GM12872 (cell line): Measurements from ENCODE around the gene KCNT1.

Source experiments
- CTCF ChIP-seq: IDR thresholded peaks from 3 replicates; pipeline ENCODE4 v1.5.1; 2011; ENCODE audit warnings: low read depth, mild to moderate bottlenecking, low read length, moderate library complexity; ENCODE audit not compliant: insufficient read depth

Gene KCNT1

GRCh38 chr9:135669616-135670285, 32.2 kb upstream of the KCNT1 start:
- TF ChIP-seq CTCF = no peak

DNA sequence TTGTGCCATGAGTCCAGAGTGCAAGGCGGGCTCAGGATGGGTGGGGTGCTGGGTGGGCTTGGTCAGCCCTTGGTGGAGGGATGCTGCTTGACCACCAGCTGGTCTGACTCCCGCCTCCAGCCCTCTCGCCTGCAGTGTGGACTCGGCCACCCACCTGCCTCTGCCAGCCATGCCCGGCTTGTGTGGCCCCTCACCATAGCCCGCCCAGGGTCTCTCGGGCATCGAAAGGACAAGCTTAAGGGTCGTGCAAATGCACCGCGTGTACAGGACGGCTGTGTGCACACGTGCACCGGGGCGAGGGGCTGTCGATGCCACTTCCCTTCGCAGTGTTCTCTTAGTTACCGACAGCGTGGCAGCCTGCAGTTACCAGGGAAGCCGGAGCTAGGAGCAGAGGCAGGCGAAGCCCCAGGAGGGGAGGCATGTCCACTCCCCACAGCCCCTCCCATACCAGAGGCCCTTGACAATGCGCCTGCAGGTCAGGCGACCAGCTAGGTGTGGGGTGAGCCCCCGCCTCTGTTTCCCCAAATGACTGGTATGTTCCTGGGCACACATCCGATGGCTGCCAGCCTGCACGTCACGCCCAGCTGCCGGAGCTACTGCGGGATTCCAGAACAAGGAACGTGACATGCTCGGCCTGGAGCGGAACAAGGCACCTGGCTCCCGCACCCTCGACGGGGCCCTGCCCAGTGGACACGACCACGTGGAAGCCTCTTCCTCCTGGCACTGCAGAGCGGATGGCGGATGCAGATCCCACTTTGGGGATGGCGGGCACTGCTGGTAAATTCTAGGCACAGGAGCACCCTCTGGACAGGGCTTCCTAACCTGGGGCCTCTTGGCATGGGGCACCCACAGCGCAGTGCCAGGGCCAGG, 31.0 kb upstream of the KCNT1 start:
- TF ChIP-seq CTCF = no peak

DNA sequence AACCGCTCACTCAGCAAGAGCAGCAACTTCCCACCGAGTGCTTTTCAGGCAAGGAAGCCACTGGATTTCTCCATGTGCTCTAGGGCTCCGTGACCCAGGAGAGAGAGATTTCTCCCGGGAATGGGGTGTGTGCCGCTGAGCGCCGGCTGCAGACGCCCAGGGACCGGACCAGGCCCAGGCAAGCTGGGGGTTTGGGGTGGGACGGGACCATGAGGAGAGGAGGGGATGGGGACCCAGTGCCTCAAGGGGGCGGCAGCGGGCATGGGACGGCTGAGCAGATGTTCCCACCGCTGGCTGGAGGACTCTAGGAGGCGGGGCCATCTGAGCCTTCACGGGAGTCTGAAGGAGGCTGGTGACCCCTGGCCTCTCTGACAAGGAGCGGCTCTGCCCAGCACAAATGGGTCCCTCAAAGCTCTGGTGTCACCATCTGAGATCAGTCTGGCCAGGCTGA, 30.4 kb upstream of the KCNT1 start:
- 0 out of 3 replicates have a peak, but pooled peaks have one; percentile 21 for TF ChIP-seq CTCF

GRCh38 chr9:135673941-135674340, 28.0 kb upstream of the KCNT1 start:
- TF ChIP-seq CTCF = no peak

- TF ChIP-seq CTCF = no peak
Measured at GRCh38 chr9:135674977-135675376, 27.0 kb upstream of the KCNT1 start.

GRCh38 chr9:135676891-135677290, 25.1 kb upstream of the KCNT1 start:
- no peak for TF ChIP-seq CTCF

- TF ChIP-seq CTCF = no peak
Measured at GRCh38 chr9:135677641-135678168, 24.3 kb upstream of the KCNT1 start.
